B cell (primary cell): Measurements from ENCODE around the gene AUTS2. TPM values are rescaled to one million over a fixed set of nuclear protein-coding genes. Genes with fewer than 3 reads are reported as not detected.

ENCODE experiments used
- ATAC-seq: fragments of 200-7000 bp; cut with Tn5 transposase; one replicate; pipeline ENCODE4 v1.10.0; 2021; ENCODE audit warnings: low read depth, mild to moderate bottlenecking, moderate number of reproducible peaks, moderate library complexity
- CTCF ChIA-PET: fragments of 350-600 bp; sonication (Branson Sonifier 250); formaldehyde crosslinking; loops from one replicate; lab custom pipeline; 2021; ENCODE audit warnings: antibody characterized with exemption, inconsistent platforms; lab: Charles Lee
- POLR2A ChIA-PET: fragments of 350-600 bp; sonication (Branson Sonifier 250); formaldehyde crosslinking; loops from one replicate; lab custom pipeline; 2021; ENCODE audit warnings: antibody characterized with exemption; lab: Charles Lee
- DNase-seq: peaks from one replicate; pipeline ENCODE4 v3.0.0; 2013
- H2AFZ ChIP-seq: 2 replicates; pipeline ENCODE4 v1.6.1; 2012; ENCODE audit warnings: mild to moderate bottlenecking, low read depth, low read length; ENCODE audit not compliant: insufficient read depth, poor library complexity, severe bottlenecking
- H3K27ac ChIP-seq, 2 donors: 1 replicate in 1 of 2; 2 replicates in 1 of 2; pipeline ENCODE4 v1.5.1; 2012 to 2013; ENCODE audit warnings: low read length in 2 of 2, mild to moderate bottlenecking in 2 of 2, moderate library complexity in 1 of 2
- H3K27me3 ChIP-seq, 4 experiments: fragments of 200-600 bp in 1 of 4; sonication (generic) in 1 of 4; replicated peaks in 1 of 4; 1 replicate in 2 of 4; 2 replicates in 2 of 4; pipeline versions ENCODE4 v1.6.1 to v1.7.0; 2013 to 2016; ENCODE audit warnings: low read length in 3 of 4, mild to moderate bottlenecking in 2 of 4, mixed read lengths in 1 of 4, moderate library complexity in 1 of 4; ENCODE audit not compliant: insufficient read depth in 4 of 4, control insufficient read depth in 3 of 4; ENCODE audit errors: control extremely low read depth in 1 of 4
- H3K36me3 ChIP-seq, 2 experiments: replicated peaks in 1 of 2; 1 replicate in 1 of 2; 2 replicates in 1 of 2; pipeline versions ENCODE4 v1.6.1 to v1.7.1; 2013; ENCODE audit warnings: low read length in 1 of 2; ENCODE audit not compliant: insufficient read depth in 2 of 2, control insufficient read depth in 1 of 2; ENCODE audit errors: control extremely low read depth in 1 of 2, extremely low read depth in 1 of 2
- H3K4me1 ChIP-seq, 2 donors: fragments of 200-600 bp in 1 of 2; sonication (generic) in 1 of 2; 1 replicate in 1 of 2; 2 replicates in 1 of 2; pipeline versions ENCODE4 v1.5.1 to v1.6.1; 2013 to 2017; ENCODE audit warnings: low read length in 2 of 2; ENCODE audit not compliant: control insufficient read depth in 2 of 2, insufficient read depth in 2 of 2
- H3K4me2 ChIP-seq: replicated peaks from 2 replicates; pipeline ENCODE3; 2012; ENCODE audit warnings: mild to moderate bottlenecking, low read depth, low read length; ENCODE audit not compliant: poor library complexity, severe bottlenecking
- H3K4me3 ChIP-seq, 5 experiments: fragments of 200-600 bp in 1 of 5; sonication (generic) in 1 of 5; 1 replicate in 3 of 5; 2 replicates in 2 of 5; pipeline versions ENCODE4 v1.5.1 to v1.7.0; 2011 to 2016; ENCODE audit warnings: low read length in 4 of 5, mild to moderate bottlenecking in 4 of 5, low read depth in 2 of 5, control low read depth in 1 of 5, moderate library complexity in 1 of 5; ENCODE audit not compliant: insufficient read depth in 1 of 5; ENCODE audit errors: control extremely low read depth in 1 of 5, extremely low read depth in 1 of 5
- H3K79me2 ChIP-seq: fragments of 200-600 bp; sonication (generic); one replicate; pipeline ENCODE4 v1.6.0; 2016; ENCODE audit warnings: low read length; ENCODE audit not compliant: control insufficient read depth, insufficient read depth
- H3K9ac ChIP-seq: fragments of 200-600 bp; sonication (generic); 2 replicates; pipeline ENCODE4 v1.6.1; 2017; ENCODE audit warnings: mild to moderate bottlenecking, low read length, moderate library complexity
- H3K9me3 ChIP-seq, 3 donors: one replicate each; pipeline versions ENCODE4 v1.6.1 to v1.7.1; 2013; ENCODE audit warnings: low read length in 2 of 3; ENCODE audit not compliant: control insufficient read depth in 2 of 3, insufficient read depth in 1 of 3; ENCODE audit errors: control extremely low read depth in 1 of 3
- H4K20me1 ChIP-seq: 2 replicates; pipeline ENCODE4 v1.6.0; 2012; ENCODE audit warnings: mild to moderate bottlenecking, low read length; ENCODE audit not compliant: insufficient read depth, control insufficient read depth, poor library complexity, severe bottlenecking
- H3K27ac Mint-ChIP-seq: one replicate; pipeline ENCODE4 v1.8.0; 2021; ENCODE audit warnings: mixed read lengths
- H3K27me3 Mint-ChIP-seq: one replicate; pipeline ENCODE4 v1.8.0; 2021; ENCODE audit warnings: mixed read lengths
- H3K4me1 Mint-ChIP-seq: one replicate; pipeline ENCODE4 v1.8.0; 2021; ENCODE audit warnings: mixed read lengths
- H3K4me3 Mint-ChIP-seq: one replicate; pipeline ENCODE4 v1.8.0; 2021; ENCODE audit warnings: mixed read lengths
- H3K9me3 Mint-ChIP-seq: one replicate; pipeline ENCODE4 v1.8.0; 2022; ENCODE audit warnings: mixed read lengths; ENCODE audit not compliant: insufficient read depth
- CTCF ChIP-seq: fragments of 200-600 bp; IDR thresholded peaks from one replicate; pipeline ENCODE4 v1.8.0; 2022; ENCODE audit warnings: antibody characterized with exemption, mild to moderate bottlenecking
- EZH2 ChIP-seq: IDR thresholded peaks from 2 replicates; pipeline ENCODE4 v1.6.1; 2012; ENCODE audit warnings: borderline replicate concordance, low read depth, mild to moderate bottlenecking, moderate library complexity, low read length; ENCODE audit not compliant: insufficient read depth, poor library complexity, severe bottlenecking
- WGBS: methylation state at CpG from one replicate; pipeline ENCODE4 v1.1.5; 2013; ENCODE audit warnings: missing lambda C conversion rate; ENCODE audit not compliant: insufficient coverage; 5-methylcytosine and 5-hydroxymethylcytosine counted together
- intact Hi-C: fragments of 100-400 bp; cut with micrococcal nuclease; formaldehyde crosslinking; loops from one replicate; pipeline ENCODE4 v1.10.0; 2022
- polyA plus RNA-seq: library from polyadenylated mRNA; depleted of rRNA; stranded (reverse); fragments of >200 nt; gene quantifications from 2 replicates; pipeline ENCODE4 v1.2.3, GENCODE V29; 2012
- total RNA-seq, 2 donors: library from RNA; stranded (reverse); fragments of 120-200 nt in 1 of 2; gene quantifications; 1 replicate in 1 of 2; 2 replicates in 1 of 2; pipeline versions ENCODE4 v1.2.3 to v1.2.4, GENCODE V29; 2013 to 2022

The AUTS2 gene
- total and polyA plus RNA-seq, 2 donors (not counting 1 experiment from before 2014, with no cell fraction given): 22.3 to 35.0 TPM

- Histone ChIP-seq H3K36me3 (no peaks in the 10 kb centered on the region), H3K27ac (no peak overlapping the region), H3K27me3 (no peaks in the 10 kb centered on the region), H3K4me3 (no peak overlapping the region), H3K4me2 (no peak overlapping the region), H2AFZ (no peak overlapping the region), H4K20me1 (no peaks in the 10 kb centered on the region), H3K9ac (no peak overlapping the region), H3K9me3 (peaks cover 0 to 4% (median 2%) of the 10 kb centered on the region in 3 donors), H3K79me2 (peaks cover 6% of the 10 kb centered on the region), H3K4me1 (peaks cover 0 to 4% of the 10 kb centered on the region in 2 donors)
- H3K4me3 Mint-ChIP-seq: no peak overlapping the region
- peaks cover 3% of the 10 kb centered on the region for H3K9me3 Mint-ChIP-seq
- no peak overlapping the region for H3K27ac Mint-ChIP-seq
- ChIA-PET POLR2A (no interaction called here), CTCF (interaction anchor here (1.1 kb wide), 1 partner anchor 9 kb away, joined by 3 read pairs; no protein-coding TSS in a partner anchor)
- no peaks in the 10 kb centered on the region for H3K27me3 Mint-ChIP-seq
- no peak for DNase-seq
- no peak for ATAC-seq
- intact Hi-C loops: no loop called here
- H3K4me1 Mint-ChIP-seq: peaks cover 8% of the 10 kb centered on the region
- TF ChIP-seq EZH2 (no peak), CTCF (no peak)
These were observed 436.7 kb downstream of the AUTS2 start for GRCh38 chr7:70034999-70035398.

- Histone ChIP-seq H3K9ac (no peak overlapping the region), H3K27ac (no peak overlapping the region), H2AFZ (no peak overlapping the region), H3K4me1 (peaks cover 0 to 4% of the 10 kb centered on the region in 2 donors), H3K27me3 (no peaks in the 10 kb centered on the region), H4K20me1 (no peaks in the 10 kb centered on the region), H3K79me2 (peaks cover 6% of the 10 kb centered on the region), H3K4me3 (no peak overlapping the region), H3K36me3 (no peaks in the 10 kb centered on the region), H3K9me3 (peaks cover 0 to 4% (median 2%) of the 10 kb centered on the region in 3 donors), H3K4me2 (no peak overlapping the region)
- peaks cover 3% of the 10 kb centered on the region for H3K9me3 Mint-ChIP-seq
- 100% methylated on average over 1 of the region's 4 CpGs for WGBS
- H3K4me3 Mint-ChIP-seq: no peak overlapping the region
- no peak overlapping the region for H3K27ac Mint-ChIP-seq
- peaks cover 7% of the 10 kb centered on the region for H3K4me1 Mint-ChIP-seq
- intact Hi-C loops: no loop called here
- CTCF ChIA-PET: interaction anchor here (1.1 kb wide), 1 partner anchor 9 kb away, joined by 3 read pairs; no protein-coding TSS in a partner anchor
- ATAC-seq: no peak
- no peak for DNase-seq
- POLR2A ChIA-PET: no interaction called here
- TF ChIP-seq EZH2 (no peak), CTCF (no peak)
- H3K27me3 Mint-ChIP-seq: no peaks in the 10 kb centered on the region
These were observed 437.2 kb downstream of the AUTS2 start for GRCh38 chr7:70035519-70035918.
